Testis (tissue), 3 donors: ENCODE data around the gene RPP38. TPM values are rescaled to one million over a fixed set of nuclear protein-coding genes. Genes with fewer than 3 reads are reported as not detected.

Experiments
- DNase-seq: peaks from one replicate; pipeline ENCODE4 v3.0.0-alpha.2; 2019
- H3K27ac ChIP-seq, 2 donors: fragments of 200-600 bp; sonication (generic); one replicate each; pipeline ENCODE4 v1.5.1; 2019
- H3K27me3 ChIP-seq: fragments of 200-600 bp; sonication (generic); one replicate; pipeline ENCODE4 v1.5.1; 2019
- H3K36me3 ChIP-seq: fragments of 200-600 bp; sonication (generic); one replicate; pipeline ENCODE4 v1.5.1; 2017; ENCODE audit warnings: low read depth; ENCODE audit errors: missing control alignments
- H3K4me1 ChIP-seq: fragments of 200-600 bp; sonication (generic); one replicate; pipeline ENCODE4 v1.5.1; 2019
- H3K4me3 ChIP-seq, 2 donors: fragments of 200-600 bp; sonication (generic); one replicate each; pipeline ENCODE4 v1.5.1; 2017 to 2019
- H3K9me3 ChIP-seq: fragments of 200-600 bp; sonication (generic); one replicate; pipeline ENCODE4 v1.5.1; 2017
- POLR2A ChIP-seq: fragments of 450-650 bp; IDR thresholded peaks from one replicate; pipeline ENCODE4 v1.6.1; 2017; ENCODE audit warnings: antibody characterized with exemption, mild to moderate bottlenecking, moderate library complexity
- WGBS, 2 donors: methylation state at CpG; one replicate each; pipeline ENCODE4 v1.1.5; 2018; 5-methylcytosine and 5-hydroxymethylcytosine counted together
- intact Hi-C: fragments of 100-400 bp; cut with DNase I; formaldehyde crosslinking; loops from one replicate; pipeline ENCODE4 v1.15.1; 2023; ENCODE audit warnings: low total_unique reads
- polyA plus RNA-seq: library from polyadenylated mRNA; stranded (reverse); fragments of 350-450 nt; fragmentation: Illumina TruSeq; extraction: RNeasy Lipid Tissue Mini Kit (QIAGEN cat#74804); gene quantifications from one replicate; pipeline ENCODE4 v1.2.3, GENCODE V29; 2014; ENCODE audit warnings: low read depth, low replicate concordance; ENCODE audit not compliant: insufficient read depth
- total RNA-seq, 2 donors: library from RNA; depleted of rRNA; stranded (reverse); fragments of >200 nt; gene quantifications; one replicate each; pipeline ENCODE4 v1.2.3, GENCODE V29; 2016
- TF ChIP-seq, protein P1 (sequence below), 3 experiments: fragments of 450-650 bp in 2 of 3; fragments of 200-600 bp in 1 of 3; sonication (generic) in 1 of 3; IDR thresholded peaks; one replicate each; pipeline ENCODE4 v1.5.1; 2016 to 2019; ENCODE audit warnings: antibody characterized with exemption in 3 of 3, mild to moderate bottlenecking in 2 of 3, moderate library complexity in 1 of 3

Gene RPP38
- total and polyA plus RNA-seq, 3 donors from 2014 or later, result 30.3 to 73.4 (median 41.4) TPM

DNA sequence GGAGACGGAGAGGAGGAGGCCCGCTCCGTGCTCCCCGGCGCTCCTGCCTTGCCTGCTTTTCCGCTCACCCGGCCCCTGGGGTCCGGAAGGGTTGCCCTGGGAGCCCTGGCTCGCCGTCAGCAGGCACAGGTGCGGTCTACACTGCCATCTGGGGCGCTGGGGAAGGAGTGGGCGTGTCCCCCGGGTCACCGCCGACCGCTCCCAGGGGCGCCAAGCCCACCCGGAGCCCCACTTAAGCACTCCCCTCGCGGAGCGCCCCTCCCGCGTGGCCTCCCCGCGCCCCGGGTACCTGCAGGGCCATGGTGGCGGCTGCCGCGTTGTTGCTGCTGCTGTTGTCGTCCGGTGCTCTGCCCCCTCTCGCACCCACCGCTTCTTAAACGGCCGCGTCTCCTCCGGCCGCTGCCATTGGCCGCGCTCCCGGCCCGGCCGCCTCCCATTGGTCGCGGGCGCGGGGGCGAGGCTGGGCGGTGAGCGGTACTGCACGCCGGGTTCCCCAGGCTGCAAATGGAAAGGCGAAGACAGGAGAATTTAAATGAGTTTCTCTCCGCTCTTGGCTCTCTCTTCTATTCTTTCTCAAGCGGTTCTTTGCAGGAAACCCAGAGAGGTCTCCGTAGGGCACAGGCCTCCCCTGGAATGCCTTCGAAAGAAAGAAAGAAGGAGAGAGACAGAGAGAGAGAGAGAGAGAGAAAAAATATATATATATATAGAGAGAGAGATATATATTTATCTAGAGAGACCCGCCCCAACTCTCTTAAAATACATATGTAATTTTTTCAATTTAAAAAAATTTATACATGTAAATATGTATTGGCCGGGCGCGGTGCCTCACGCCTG lies 8.5 kb upstream of the RPP38 start, which contains the start of gene ACBD7:
Gene ACBD7 (minus strand): TSS at position 349 of the 834 bp plus-strand sequence. CDS start 48 bp downstream, at position 301.
- no peaks in the 10 kb centered on the region for H3K9me3 ChIP-seq
- 6 to 8% methylated on average over 40 to 55 of the region's 63 CpGs for WGBS, 2 donors
- H3K4me1 ChIP-seq, result peaks cover 3% of the 10 kb centered on the region
- H3K36me3 ChIP-seq, result no peaks in the 10 kb centered on the region
- peak; percentile 86 for DNase-seq
- peak within 1 kb of the TSS; percentile 48 to 70 for H3K4me3 ChIP-seq
- TF ChIP-seq, protein P1, sequence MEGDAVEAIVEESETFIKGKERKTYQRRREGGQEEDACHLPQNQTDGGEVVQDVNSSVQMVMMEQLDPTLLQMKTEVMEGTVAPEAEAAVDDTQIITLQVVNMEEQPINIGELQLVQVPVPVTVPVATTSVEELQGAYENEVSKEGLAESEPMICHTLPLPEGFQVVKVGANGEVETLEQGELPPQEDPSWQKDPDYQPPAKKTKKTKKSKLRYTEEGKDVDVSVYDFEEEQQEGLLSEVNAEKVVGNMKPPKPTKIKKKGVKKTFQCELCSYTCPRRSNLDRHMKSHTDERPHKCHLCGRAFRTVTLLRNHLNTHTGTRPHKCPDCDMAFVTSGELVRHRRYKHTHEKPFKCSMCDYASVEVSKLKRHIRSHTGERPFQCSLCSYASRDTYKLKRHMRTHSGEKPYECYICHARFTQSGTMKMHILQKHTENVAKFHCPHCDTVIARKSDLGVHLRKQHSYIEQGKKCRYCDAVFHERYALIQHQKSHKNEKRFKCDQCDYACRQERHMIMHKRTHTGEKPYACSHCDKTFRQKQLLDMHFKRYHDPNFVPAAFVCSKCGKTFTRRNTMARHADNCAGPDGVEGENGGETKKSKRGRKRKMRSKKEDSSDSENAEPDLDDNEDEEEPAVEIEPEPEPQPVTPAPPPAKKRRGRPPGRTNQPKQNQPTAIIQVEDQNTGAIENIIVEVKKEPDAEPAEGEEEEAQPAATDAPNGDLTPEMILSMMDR (IDR thresholded peaks at IDR 0.05), result peak; percentile 41 to 61 (median 58)
- no peak for TF ChIP-seq POLR2A
- peak within 1 kb of the TSS in 1 of 2 donors; percentile 28 for H3K27ac ChIP-seq
- intact Hi-C loops, result no loop called here
- no peaks in the 10 kb centered on the region for H3K27me3 ChIP-seq

GRCh38 chr10:15091418-15091817 lies 5.7 kb upstream of the RPP38 start:
- no peaks in the 10 kb centered on the region for H3K4me1 ChIP-seq
- no peak overlapping the region for H3K4me3 ChIP-seq
- DNase-seq, result no peak
- intact Hi-C loops, result loop anchor here (10.0 kb wide), 1 partner anchor 137 kb away; the partner anchor contains the start of genes DCLRE1C and MEIG1
- H3K9me3 ChIP-seq, result no peaks in the 10 kb centered on the region
- no peaks in the 10 kb centered on the region for H3K27me3 ChIP-seq
- H3K27ac ChIP-seq, result no peak overlapping the region
- no peak for TF ChIP-seq POLR2A
- TF ChIP-seq, protein P1 (IDR thresholded peaks at IDR 0.05), result no peak
- H3K36me3 ChIP-seq, result no peaks in the 10 kb centered on the region
- 89 to 95% methylated on average over 5 of the region's 5 CpGs for WGBS, 2 donors

DNA sequence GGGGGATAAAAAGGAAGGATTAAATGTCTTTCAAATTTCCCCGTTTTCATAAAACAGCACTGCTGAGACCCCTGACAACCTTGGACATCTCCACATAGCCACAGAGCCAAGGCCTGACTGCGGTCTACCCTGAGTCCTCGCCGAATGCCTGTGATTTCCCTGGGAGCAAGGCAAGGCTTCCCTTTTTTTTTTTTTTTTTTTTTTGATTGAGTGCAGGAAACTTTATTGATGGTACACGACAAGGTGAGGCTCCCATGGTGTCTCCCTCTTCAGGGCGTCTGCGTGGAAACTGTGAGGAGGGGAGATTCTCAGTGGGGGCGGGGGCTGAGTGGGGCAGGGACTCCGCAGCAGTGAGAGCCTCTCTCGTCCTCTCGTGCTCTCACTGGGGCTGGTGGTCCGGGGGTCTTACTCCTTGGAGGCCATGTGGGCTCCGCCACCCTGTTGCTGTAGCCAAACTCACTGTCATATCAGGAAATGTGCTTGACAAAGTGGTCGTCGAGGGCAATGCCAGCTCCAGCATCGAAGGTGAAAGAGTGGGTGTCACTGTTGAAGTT lies 4.2 kb upstream of the RPP38 start:
- Histone ChIP-seq H3K27ac (no peak overlapping the region), H3K27me3 (no peaks in the 10 kb centered on the region), H3K36me3 (no peaks in the 10 kb centered on the region), H3K9me3 (no peaks in the 10 kb centered on the region), H3K4me1 (no peaks in the 10 kb centered on the region), H3K4me3 (no peak overlapping the region)
- 90 to 93% methylated on average over 11 to 16 of the region's 16 CpGs for WGBS, 2 donors
- DNase-seq, result no peak
- TF ChIP-seq, protein P1 (IDR thresholded peaks at IDR 0.05), result no peak
- no peak for TF ChIP-seq POLR2A
- intact Hi-C loops, result loop anchor here (10.0 kb wide), 1 partner anchor 138 kb away; the partner anchor contains the start of genes DCLRE1C and MEIG1

DNA sequence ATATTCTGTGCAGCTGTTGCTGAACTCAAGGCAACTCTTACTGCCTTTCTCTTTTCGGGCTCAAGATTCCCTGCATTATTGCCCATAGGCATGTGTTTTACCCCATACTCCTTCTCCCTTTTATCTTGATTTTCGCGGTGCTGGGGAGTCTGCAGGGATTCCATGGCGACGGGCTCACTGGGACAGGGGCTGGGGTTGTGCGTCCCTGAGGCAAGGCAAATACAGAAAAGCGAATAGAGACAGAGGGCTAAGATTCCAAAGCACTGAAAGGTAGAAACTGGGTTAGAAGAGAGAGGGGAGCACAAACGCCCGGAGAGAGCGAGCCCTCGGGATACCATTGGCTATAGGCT lies 519 bp upstream of the RPP38 start:
- intact Hi-C loops, result loop anchor here (10.0 kb wide), 1 partner anchor 142 kb away; the partner anchor contains the start of genes DCLRE1C and MEIG1
- H3K4me3 ChIP-seq, result peak overlapping the region; percentile 81 to 93
- TF ChIP-seq, protein P1 (IDR thresholded peaks at IDR 0.05), result no peak
- no peak for TF ChIP-seq POLR2A
- 0 to 1% methylated on average over 11 of the region's 11 CpGs for WGBS, 2 donors
- peak overlapping the region in 1 of 2 donors; percentile 98 for H3K27ac ChIP-seq
- H3K4me1 ChIP-seq, result peaks cover 7% of the 10 kb centered on the region
- no peaks in the 10 kb centered on the region for H3K27me3 ChIP-seq
- DNase-seq, result no peak
- no peaks in the 10 kb centered on the region for H3K9me3 ChIP-seq
- H3K36me3 ChIP-seq, result no peaks in the 10 kb centered on the region
